GM19467 (cell line): Measurements from ENCODE around the gene ZBTB8OS.
A peak's percentile ranks its signal among the peaks of the same experiment; 100 is the strongest.
"Not testable (repeated sequence)": the region's sequence is repeated elsewhere in the genome, so short reads cannot be mapped to it uniquely, and the experiment has no call there.

Experiments
- ATAC-seq: cut with Tn5 transposase; IDR thresholded peaks from one replicate; pipeline ENCODE4 v1.9.1; 2021; ENCODE audit warnings: mild to moderate bottlenecking, moderate library complexity; ENCODE audit not compliant: unreplicated experiment

The ZBTB8OS gene

DNA sequence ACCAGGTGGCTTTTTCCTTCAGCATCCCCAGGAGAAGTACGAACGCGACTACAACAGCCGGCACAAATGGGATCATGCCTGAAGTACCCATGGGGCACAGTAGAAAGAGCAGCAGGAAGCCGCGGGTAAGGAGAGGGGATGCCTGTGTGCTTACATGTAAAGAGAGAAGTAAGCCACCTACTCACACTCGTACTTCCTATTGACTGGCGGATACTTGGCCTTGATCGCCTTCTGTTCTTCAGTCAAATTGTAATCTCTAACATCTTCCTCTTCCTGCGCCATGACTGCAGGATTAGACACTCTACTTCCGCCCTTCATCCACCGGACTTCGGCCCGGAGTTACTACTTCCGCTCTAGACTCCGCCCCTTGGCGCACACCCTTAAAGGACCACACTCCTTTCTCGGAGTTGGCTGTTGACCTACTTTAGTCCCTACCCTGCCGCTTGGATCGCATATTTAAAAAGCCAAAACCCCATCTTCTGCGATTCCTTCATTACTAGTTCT lies at the start of gene ZBTB8OS:
ZBTB8OS (minus strand) TSS at position 303 of the 504 bp plus-strand sequence; CDS start at position 282, 21 bp downstream.
- peak; percentile 58 for ATAC-seq

DNA sequence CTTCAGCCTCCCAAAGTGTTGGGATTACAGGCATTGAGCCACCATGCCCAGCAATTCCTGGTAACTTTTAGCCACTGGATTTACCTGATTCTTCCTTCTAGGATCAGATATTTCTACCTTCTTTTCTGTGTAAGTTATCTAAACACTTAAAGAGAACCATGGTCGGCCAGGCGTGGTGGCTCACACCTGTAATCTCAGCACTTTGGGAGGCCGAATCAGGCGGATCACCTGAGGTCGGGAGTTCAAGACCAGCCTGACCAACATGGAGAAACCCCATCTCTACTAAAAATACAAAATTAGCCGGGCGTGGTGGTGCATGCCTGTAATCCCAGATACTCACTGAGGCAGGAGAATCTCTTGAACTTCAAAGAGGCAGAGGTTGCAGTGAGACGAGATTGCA lies 46.6 kb upstream of the ZBTB8OS start:
- not testable (repeated sequence) for ATAC-seq

DNA sequence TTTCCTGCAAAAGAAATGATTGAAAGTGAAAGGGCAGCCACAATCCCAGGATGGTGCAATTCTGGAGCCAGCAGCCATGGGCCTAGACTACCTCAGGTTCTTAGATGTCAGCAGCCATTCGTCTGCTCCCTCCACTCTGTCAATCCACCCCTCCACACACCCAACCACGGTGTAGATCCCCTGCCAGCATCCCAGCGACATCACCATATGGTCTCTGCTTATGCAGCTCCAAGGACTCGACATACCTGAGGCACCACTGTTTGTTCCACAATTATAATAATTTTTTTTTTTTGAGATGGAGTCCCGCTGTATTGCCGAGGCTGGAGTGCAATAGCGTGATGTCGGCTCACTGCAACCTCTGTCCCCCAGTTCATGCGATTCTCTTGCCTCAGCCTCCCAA lies 45.7 kb upstream of the ZBTB8OS start:
- ATAC-seq = no peak

DNA sequence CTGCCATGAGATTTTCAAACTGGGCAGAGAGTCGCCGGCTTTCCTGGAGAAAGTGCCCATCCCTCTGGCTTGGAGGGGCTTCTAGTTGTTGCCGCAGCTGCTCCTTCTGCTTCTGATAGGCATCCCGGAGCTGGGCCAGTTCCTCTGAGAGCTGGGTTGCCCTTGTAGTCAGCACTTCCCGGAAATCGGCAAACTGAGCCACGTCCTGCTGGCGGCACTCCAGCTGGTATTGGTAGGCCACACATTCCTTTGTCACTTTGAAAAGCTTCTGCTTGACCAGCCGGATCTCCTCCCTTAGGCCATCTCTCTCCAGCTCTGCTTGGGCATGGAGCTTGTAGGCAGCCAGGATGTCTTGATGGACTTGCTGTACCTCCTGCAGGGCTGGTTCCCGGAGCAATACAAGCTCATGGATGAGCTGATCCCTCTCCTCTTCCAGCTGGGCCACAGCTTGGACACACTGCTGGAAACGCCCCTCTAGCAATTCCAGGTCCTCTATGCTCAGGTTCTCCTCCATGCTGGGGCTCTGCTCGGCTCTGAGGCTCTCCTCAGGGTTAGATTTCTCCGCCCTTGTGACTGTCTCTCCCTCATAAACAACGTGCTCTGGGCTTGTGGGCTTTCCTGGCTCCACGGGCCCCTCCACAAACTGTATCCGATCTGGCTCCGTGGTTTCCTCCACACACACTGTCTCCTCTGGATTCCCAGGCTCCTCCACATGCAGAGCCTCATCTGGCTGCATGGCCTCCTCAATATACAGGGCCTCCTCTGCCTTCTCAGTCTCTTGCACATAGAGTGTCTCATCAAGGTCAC lies 45.0 kb upstream of the ZBTB8OS start:
- ATAC-seq = no peak

DNA sequence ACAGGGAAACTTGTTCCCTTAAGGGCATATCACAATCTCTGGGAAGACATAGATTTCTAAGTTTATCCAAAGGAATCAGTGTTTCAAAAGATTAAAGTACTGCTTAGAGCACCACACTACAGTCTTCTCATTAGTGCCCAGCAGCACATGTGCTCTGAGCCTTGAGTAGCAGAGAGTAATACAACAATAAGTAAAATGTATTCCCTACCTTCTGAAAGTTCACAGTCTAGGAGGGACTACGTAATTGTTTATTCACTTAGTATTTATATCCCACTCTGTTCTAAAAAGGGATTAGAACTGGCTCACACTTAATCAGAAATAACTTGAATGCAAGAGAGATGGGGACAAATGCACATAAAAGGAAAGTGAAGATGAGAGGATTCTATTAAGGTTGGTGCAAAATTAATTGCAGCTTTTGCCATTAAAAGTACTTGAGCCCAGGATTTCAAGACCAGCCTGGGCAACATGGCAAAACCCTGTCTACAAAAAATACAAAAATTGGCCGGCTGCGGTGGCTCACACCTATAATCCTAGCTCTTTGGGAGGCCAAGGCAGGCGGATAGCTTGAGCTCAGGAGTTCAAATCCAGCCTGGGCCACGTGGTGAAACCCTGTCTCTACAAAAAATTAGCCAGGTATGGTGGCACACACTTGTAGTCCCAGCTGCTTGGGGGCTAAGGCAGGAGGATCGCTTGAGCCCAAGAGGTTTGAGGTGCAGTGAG lies 43.3 kb upstream of the ZBTB8OS start:
- no peak for ATAC-seq

DNA sequence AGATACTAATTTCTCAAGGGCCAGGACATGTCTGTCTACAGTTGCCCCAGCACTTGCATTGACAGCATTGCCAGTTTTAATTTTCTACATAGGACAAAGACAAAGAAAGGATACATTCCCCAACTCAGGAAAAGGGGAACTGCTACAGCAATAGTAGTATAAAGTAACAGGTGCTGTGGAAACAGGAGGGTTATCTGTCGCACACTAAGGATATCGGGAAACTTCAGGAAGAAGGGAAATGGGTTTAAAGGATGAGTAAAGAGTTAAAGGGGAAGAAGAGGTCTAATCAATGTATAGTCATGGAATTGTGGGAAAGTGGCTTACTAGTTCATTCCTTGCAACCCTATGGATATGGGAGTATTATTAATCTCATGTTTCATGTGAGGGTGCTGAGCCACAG lies 36.0 kb upstream of the ZBTB8OS start:
- no peak for ATAC-seq

DNA sequence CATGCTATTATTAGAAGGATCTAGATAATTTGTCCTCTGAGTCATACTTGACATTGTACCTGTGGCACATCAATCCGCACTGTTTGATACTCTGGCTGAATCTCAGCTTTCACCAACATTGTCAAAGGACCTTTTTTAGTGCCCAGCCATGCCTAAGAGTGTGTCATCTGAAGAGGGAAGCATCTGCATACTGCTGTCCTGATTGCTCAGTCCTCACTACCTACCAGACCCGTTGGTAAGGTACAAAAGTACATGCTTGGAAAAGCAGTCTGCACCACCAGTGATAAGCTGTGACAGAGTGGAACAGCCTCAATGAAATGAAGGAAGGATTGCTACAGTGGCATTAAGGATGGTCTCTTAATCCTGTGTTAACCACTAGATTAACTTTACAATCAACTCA lies 35.1 kb upstream of the ZBTB8OS start:
- no peak for ATAC-seq

DNA sequence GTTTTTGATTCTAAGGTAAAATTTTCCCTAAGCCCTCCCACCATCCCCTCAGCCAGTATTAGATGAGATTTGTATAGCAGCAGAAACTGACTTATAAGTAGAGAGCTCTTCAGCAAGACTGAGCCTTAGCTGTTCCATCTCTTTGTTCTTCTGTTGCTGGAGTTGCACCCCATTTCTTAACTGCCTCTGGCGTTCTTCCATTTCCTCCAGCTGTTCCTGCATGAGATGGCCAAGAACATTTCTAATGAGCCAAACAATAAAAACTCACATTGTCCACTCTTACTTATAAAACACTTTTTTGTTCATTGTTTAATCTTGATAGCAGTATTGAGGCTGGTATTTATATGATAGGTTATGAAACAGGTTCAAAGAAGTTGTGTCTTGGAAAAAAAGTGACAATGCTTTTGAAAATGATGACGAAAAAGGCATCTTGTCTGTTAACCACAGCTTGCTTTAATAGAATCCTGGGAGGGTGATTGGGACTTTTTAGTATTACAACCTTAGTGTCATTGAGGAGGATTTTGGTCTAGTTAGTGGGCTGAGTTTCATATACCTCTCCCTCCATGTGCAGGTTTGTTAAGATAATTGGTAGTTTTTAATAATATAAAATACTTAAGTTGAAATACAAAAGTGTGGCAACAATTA lies 33.9 kb upstream of the ZBTB8OS start:
- ATAC-seq = no peak

DNA sequence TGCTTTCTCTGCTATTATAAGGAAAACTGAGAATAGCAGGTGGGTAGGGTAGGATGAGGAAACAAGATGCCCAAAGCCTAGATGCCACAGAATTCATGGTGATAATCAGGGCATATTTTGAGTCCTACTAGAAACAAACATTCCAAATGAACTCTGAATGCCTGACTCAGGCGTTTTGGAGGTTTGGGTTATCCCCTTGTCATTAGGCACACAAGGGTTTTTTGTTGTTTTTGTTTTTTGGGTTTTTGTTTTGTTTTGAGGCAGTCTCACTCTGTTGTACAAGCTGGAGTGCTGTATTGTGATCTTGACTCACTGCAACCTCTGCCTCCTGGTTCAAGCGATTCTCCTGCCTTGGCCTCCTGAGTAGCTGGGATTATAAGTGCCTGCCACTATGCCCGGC lies 33.0 kb upstream of the ZBTB8OS start:
- no peak for ATAC-seq

DNA sequence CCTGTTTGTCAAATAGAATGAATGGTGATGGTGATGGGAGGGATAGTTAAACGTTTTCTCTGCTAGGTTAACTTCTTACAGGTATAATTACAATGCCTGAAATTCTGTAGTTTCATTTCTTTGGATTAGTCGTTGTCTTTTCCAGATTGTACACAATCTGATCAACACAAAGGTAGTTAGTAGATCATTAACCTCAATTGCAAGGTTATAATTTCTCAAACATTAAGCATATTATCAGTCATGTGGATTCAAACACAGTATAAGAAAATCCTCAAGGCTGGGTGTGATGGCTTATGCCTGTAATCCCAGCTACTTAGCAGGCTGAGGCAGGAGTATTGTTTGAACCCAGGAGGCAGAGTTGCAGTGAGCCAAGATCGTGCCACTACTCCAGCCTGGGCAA lies 31.6 kb upstream of the ZBTB8OS start:
- ATAC-seq = no peak

DNA sequence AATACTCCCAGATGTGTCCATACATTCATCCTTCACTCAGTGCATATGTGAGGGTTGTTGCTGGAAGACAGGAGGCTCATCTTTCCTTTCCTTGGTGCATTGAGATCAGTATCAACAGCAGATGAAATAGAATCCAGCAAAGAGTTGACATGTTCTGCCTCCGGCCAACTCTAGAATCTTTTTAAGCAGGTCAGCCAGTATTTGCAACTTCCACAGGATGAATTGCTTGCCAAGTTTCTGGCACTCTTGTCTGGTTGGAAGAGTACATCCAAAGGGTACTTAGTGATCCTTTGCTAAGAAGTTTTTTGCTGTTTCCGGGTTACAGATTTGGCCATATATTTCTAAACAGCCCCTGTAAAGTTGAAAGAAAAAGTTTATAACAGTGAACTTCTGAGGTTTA lies 31.2 kb upstream of the ZBTB8OS start:
- no peak for ATAC-seq

DNA sequence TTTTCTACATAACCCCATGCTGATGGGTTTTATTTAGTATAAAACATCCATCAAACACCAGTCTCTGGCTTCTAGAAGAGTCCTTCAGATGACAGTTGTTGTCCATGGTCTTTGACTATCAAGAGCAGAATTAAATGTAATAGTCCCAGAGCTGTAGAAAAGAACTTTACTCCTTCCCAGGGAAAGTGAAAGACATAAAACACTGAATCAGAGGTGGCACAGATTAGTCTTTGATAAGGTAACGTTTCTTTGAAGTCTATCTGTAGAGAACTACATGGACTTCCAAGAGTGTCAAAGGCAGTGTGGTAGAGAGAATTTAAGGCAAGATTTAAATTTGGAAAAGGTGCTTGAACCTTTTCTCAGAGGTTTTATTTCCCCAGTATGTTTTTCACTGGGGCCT lies 30.3 kb upstream of the ZBTB8OS start:
- no peak for ATAC-seq

DNA sequence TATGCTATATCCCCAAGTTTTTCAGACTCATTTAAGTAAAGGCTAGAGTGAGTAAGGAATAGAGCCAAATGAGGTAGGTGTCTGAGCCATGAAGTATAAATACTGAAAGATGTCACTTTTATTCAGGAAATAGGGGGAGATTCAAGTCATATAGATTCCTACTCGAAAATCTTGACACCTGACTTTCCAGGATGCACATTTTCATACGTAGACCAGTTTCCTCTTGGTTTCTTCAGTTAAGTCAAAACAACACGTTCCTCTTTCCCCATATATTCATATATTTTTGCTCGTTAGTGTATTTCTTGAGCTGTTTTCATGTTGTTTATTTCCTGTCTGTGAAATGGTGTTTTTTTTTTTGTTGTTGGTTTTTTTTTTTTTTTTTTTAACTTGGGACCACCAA lies 29.6 kb upstream of the ZBTB8OS start:
- ATAC-seq = not testable (repeated sequence)

DNA sequence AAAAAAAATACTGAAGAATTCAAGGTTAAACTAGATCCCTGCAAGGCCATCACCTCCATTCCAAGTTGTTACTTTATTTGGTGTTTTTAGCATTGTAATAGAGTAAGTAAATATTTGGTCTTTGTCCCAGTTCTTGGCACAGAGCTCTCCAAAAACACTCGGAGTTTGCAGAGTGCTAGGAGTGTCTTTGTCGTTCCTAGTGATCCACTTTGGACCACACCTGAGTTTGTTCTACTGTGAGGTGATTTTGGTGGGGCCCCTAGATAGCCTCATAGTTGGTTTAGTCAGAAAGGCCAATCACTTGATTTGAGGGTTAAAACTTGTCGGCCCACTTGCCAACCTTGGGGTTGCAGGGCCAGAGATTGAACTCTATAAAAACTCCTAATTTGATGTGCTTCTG lies 26.6 kb upstream of the ZBTB8OS start:
- ATAC-seq = no peak

DNA sequence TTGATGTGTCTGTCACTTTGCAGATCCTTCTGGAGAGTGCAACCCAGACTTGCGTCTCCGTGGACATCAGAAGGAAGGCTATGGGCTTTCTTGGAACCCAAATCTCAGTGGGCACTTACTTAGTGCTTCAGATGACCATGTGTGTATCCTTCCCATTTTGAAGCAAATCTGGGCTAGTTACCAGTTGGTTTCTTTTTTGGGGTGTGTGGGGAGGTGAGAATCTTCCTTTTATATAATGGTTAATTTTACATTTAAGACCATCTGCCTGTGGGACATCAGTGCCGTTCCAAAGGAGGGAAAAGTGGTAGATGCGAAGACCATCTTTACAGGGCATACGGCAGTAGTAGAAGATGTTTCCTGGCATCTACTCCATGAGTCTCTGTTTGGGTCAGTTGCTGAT lies 18.4 kb upstream of the ZBTB8OS start:
- not testable (repeated sequence) for ATAC-seq

DNA sequence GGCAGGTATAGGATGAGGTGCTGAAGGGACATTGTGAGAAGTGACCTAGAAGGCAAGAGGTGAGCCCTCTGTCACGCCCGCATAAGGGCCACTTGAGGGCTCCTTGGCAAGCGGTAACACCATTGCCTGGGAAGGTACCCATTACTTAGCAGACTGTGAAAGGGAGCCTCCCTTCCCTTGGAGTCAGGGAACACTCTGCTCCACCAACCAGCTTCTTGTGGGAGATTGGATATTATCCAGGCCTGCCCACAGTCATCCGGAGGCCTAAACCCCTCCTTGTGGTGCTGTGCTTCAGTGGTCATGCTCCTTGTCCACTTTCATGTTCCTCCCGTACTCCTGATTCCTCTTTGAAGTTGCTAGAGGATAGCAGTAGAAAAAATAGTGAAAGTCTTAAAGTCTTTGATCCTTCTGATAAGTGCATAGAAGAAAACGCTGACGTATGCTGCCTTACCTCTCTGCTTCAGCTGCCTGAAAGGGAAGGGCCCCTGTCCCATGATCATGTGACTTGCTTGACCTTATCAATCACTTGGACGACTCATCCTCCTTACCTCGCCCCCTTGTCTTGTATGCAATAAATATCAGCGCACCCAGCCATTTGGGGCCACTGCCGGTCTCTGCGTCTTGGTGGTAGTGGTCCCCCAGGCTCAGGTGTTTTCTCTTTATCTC lies 16.7 kb upstream of the ZBTB8OS start:
- no peak for ATAC-seq

DNA sequence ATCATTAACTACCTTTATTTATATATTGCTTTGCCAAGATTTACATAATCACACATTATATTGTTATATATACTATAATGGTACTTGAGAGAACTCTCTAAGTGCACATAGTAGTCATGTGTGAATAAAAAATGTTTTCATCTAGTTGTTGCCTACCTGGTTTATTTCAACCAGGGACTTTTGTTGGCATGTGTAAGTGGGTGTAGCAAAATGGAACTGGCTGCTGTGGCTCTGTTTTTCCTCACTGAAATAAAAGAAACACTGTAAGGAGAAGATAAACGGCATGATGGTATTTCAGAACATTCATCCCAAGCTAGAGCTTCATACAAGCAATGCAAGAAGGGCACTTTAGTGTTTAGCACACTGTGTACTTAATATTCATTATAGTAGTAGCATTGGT lies 15.6 kb upstream of the ZBTB8OS start:
- no peak for ATAC-seq

DNA sequence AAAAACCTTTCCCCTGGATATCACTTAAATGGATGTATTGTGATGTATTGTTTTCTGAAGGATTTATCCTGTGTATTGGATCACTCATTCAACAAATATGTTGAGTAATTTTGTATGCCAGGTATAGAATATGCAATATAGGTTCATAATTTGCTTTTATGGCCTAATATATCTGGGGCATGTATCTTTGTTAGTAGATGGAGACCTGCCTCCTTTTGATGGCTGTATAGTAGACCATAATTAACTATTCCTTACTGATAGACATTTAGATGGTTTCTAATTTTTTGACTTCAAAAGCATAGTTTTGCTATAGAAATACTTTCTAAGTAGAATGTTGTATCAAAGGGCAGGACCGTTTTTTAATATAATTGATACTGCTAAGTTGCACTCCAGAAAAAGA lies 9.2 kb upstream of the ZBTB8OS start:
- no peak for ATAC-seq

DNA sequence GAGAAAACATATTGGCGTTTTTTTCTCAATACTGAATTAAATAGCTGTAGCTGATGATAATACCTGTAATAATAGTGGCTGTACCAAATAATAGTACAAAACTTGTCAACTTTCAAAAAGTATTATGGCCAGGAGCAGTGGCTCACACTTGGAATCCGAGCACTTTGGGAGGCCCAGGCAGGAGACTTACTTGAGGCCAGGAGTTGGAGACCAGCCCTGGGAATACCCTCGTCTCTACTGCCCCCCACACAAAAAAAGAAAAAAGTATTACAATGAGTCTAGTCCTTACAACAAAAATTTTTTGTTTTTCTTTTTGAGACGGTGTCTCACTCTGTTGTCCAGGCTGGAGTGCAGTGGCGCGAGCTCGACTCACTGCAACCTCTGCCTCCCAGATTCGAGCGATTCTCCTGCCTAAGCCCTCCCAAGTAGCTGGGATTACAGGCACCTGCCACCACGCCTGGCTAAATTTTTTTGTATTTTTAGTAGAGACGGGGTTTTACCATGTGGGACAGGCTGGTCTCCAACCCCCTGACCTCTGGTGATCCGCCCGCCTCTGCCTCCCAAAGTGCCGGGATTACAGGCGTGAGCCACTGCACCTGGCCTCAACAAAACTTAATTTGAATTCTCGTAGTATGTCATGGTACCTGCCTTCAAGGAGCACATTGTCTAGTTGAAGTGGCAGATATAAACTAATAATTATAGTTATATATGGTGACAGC lies 2.1 kb upstream of the ZBTB8OS start:
- no peak for ATAC-seq

DNA sequence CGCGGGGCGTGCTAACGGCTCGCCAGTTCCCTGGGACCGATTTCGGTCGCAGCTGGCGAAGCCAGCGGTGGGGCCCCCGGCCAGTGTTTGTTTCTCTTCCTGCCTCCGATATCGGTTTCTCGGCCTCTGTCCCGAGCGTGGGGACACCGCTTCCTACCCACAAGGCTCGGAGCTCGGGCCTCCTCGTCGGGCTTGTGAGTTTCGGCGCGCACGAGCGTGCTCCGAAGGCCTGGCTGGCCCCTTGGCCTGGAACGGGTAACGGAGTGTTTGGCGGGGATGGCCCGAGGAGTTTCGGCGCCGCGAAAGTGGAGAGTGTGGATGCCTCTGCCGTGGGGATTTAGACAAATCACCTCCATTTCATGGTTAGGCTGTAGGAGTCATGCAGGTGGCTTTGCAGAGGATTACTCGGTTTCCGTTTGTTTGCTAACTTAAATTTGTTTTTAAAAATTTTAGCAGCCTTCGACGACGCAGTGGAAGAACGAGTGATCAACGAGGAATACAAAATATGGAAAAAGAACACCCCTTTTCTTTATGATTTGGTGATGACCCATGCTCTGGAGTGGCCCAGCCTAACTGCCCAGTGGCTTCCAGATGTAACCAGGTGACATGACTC lies 1.2 kb upstream of the ZBTB8OS start:
- ATAC-seq = no peak
